Thyroid gland (tissue), 4 donors: ENCODE results near the gene CERS2.

Experiments
- CTCF ChIP-seq, 6 experiments: fragments of 200-600 bp in 3 of 6; fragments of 450-650 bp in 3 of 6; sonication (generic) in 3 of 6; IDR thresholded peaks; one replicate each; pipeline ENCODE4 v1.5.1; 2016 to 2019; ENCODE audit warnings: antibody characterized with exemption in 6 of 6, mild to moderate bottlenecking in 2 of 6, inconsistent platforms in 1 of 6, moderate library complexity in 1 of 6
- POLR2A ChIP-seq, 2 donors: fragments of 450-650 bp; IDR thresholded peaks; one replicate each; pipeline ENCODE4 v1.6.1; 2017; ENCODE audit warnings: antibody characterized with exemption in 2 of 2, mild to moderate bottlenecking in 2 of 2, moderate library complexity in 1 of 2

- TF ChIP-seq POLR2A (IDR thresholded peaks at IDR 0.05) (no peak), CTCF (IDR thresholded peaks at IDR 0.05) (no peak)
These were observed 49.6 kb downstream of the CERS2 start for GRCh38 chr1:150925080-150925479.
